ENCODE data around the gene RASGRP3.

The RASGRP3 gene

DNA sequence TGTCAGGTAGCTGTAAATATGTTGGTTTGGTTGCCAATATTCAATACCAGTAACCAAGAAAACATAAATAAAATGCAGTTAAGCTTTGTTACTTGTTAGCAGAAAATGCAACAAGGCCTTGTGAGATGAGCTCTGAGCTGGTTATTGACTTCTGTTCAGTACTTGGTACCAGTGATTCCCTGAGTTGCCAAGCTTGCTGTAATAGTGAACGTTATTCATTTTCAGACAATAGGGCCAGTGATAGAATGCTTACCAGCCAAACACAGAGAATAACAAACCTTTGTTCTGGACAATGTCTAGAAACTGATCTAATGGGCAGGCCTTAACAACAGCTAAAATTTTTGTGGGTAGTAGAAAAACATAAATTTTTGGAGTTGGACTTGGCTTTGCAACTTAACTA, 29.5 kb downstream of the RASGRP3 start:
- Histone ChIP-seq H3K4me3 (ENCODE audit: severe bottlenecking) (no peak overlapping the region), H3K27me3 (ENCODE audit: insufficient read depth, poor library complexity, severe bottlenecking) (no peaks in the 10 kb centered on the region), H3K4me1 (ENCODE audit: insufficient read depth, poor library complexity, severe bottlenecking) (no peaks in the 10 kb centered on the region), H3K36me3 (ENCODE audit: low read depth) (no peaks in the 10 kb centered on the region), H3K9me3 (ENCODE audit: severe bottlenecking) (no peaks in the 10 kb centered on the region), H3K27ac (ENCODE audit: poor library complexity, severe bottlenecking) (no peak overlapping the region)
- DNase-seq (ENCODE audit: low spot score) (no peak), ATAC-seq (ENCODE audit: low read depth) (no peak)
- TF ChIP-seq, protein P1, sequence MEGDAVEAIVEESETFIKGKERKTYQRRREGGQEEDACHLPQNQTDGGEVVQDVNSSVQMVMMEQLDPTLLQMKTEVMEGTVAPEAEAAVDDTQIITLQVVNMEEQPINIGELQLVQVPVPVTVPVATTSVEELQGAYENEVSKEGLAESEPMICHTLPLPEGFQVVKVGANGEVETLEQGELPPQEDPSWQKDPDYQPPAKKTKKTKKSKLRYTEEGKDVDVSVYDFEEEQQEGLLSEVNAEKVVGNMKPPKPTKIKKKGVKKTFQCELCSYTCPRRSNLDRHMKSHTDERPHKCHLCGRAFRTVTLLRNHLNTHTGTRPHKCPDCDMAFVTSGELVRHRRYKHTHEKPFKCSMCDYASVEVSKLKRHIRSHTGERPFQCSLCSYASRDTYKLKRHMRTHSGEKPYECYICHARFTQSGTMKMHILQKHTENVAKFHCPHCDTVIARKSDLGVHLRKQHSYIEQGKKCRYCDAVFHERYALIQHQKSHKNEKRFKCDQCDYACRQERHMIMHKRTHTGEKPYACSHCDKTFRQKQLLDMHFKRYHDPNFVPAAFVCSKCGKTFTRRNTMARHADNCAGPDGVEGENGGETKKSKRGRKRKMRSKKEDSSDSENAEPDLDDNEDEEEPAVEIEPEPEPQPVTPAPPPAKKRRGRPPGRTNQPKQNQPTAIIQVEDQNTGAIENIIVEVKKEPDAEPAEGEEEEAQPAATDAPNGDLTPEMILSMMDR (IDR thresholded peaks at IDR 0.05; ENCODE audit: poor library complexity, severe bottlenecking): no peak

- TF ChIP-seq, protein P1 (IDR thresholded peaks at IDR 0.05; ENCODE audit: poor library complexity, severe bottlenecking): no peak
- no peaks in the 10 kb centered on the region for H3K36me3 ChIP-seq (ENCODE audit: low read depth)
- no peaks in the 10 kb centered on the region for H3K27me3 ChIP-seq (ENCODE audit: insufficient read depth, poor library complexity, severe bottlenecking)
- H3K4me1 ChIP-seq (ENCODE audit: insufficient read depth, poor library complexity, severe bottlenecking): no peaks in the 10 kb centered on the region
- H3K27ac ChIP-seq (ENCODE audit: poor library complexity, severe bottlenecking): no peak overlapping the region
- no peaks in the 10 kb centered on the region for H3K9me3 ChIP-seq (ENCODE audit: severe bottlenecking)
- DNase-seq (ENCODE audit: low spot score) (no peak), ATAC-seq (ENCODE audit: low read depth) (no peak)
- H3K4me3 ChIP-seq (ENCODE audit: severe bottlenecking): no peak overlapping the region
These were observed 33.6 kb downstream of the RASGRP3 start for GRCh38 chr2:33509908-33510585.

GRCh38 chr2:33510586-33510968, 34.1 kb downstream of the RASGRP3 start:
- Histone ChIP-seq H3K36me3 (ENCODE audit: low read depth) (no peaks in the 10 kb centered on the region), H3K4me3 (ENCODE audit: severe bottlenecking) (no peak overlapping the region), H3K4me1 (ENCODE audit: insufficient read depth, poor library complexity, severe bottlenecking) (no peaks in the 10 kb centered on the region), H3K9me3 (ENCODE audit: severe bottlenecking) (no peaks in the 10 kb centered on the region), H3K27me3 (ENCODE audit: insufficient read depth, poor library complexity, severe bottlenecking) (no peaks in the 10 kb centered on the region), H3K27ac (ENCODE audit: poor library complexity, severe bottlenecking) (no peak overlapping the region)
- TF ChIP-seq, protein P1 (IDR thresholded peaks at IDR 0.05; ENCODE audit: poor library complexity, severe bottlenecking): no peak
- DNase-seq (ENCODE audit: low spot score) (no peak), ATAC-seq (ENCODE audit: low read depth) (no peak)

GRCh38 chr2:33511141-33511540, 34.7 kb downstream of the RASGRP3 start:
- TF ChIP-seq, protein P1 (IDR thresholded peaks at IDR 0.05; ENCODE audit: poor library complexity, severe bottlenecking): no peak
- no peak overlapping the region for H3K4me3 ChIP-seq (ENCODE audit: severe bottlenecking)
- H3K36me3 ChIP-seq (ENCODE audit: low read depth): no peaks in the 10 kb centered on the region
- H3K27ac ChIP-seq (ENCODE audit: poor library complexity, severe bottlenecking): no peak overlapping the region
- DNase-seq (ENCODE audit: low spot score) (no peak), ATAC-seq (ENCODE audit: low read depth) (no peak)
- no peaks in the 10 kb centered on the region for H3K4me1 ChIP-seq (ENCODE audit: insufficient read depth, poor library complexity, severe bottlenecking)
- H3K9me3 ChIP-seq (ENCODE audit: severe bottlenecking): no peaks in the 10 kb centered on the region
- H3K27me3 ChIP-seq (ENCODE audit: insufficient read depth, poor library complexity, severe bottlenecking): no peaks in the 10 kb centered on the region

GRCh38 chr2:33512112-33512511, 35.7 kb downstream of the RASGRP3 start:
- Histone ChIP-seq H3K36me3 (ENCODE audit: low read depth) (no peaks in the 10 kb centered on the region), H3K4me1 (ENCODE audit: insufficient read depth, poor library complexity, severe bottlenecking) (no peaks in the 10 kb centered on the region), H3K27me3 (ENCODE audit: insufficient read depth, poor library complexity, severe bottlenecking) (no peaks in the 10 kb centered on the region), H3K9me3 (ENCODE audit: severe bottlenecking) (no peaks in the 10 kb centered on the region), H3K4me3 (ENCODE audit: severe bottlenecking) (no peak overlapping the region), H3K27ac (ENCODE audit: poor library complexity, severe bottlenecking) (no peak overlapping the region)
- TF ChIP-seq, protein P1 (IDR thresholded peaks at IDR 0.05; ENCODE audit: poor library complexity, severe bottlenecking): no peak
- ATAC-seq (ENCODE audit: low read depth) (no peak), DNase-seq (ENCODE audit: low spot score) (no peak)
